ENCODE measurements around the gene TNRC6A.

- TF ChIP-seq CBFB (IDR thresholded peaks at IDR 0.05; ENCODE audit: low read depth) (no peak), ASH2L (IDR thresholded peaks at IDR 0.05; ENCODE audit: borderline replicate concordance, low read depth) (no peak), CTCF (IDR thresholded peaks at IDR 0.05 in 2 of 3, conservative IDR thresholded peaks at IDR 0.05 in 1 of 3; ENCODE audit: control insufficient read depth in 2 of 3, extremely low read depth in 1 of 3, insufficient read depth in 1 of 3, low read depth in 3 of 3, low read length in 3 of 3) (no peak), RFX5 (IDR thresholded peaks at IDR 0.05; ENCODE audit: low read depth, low read length) (no peak)
Observed at GRCh38 chr16:24815021-24815420, 85.6 kb downstream of the TNRC6A start.
